ENCODE results near the gene MYOF.
A peak's percentile ranks its signal among the peaks of the same experiment; 100 is the strongest.
"Not testable (repeated sequence)": the region's sequence is repeated elsewhere in the genome, so short reads cannot be mapped to it uniquely, and the experiment has no call there.

The MYOF gene

DNA sequence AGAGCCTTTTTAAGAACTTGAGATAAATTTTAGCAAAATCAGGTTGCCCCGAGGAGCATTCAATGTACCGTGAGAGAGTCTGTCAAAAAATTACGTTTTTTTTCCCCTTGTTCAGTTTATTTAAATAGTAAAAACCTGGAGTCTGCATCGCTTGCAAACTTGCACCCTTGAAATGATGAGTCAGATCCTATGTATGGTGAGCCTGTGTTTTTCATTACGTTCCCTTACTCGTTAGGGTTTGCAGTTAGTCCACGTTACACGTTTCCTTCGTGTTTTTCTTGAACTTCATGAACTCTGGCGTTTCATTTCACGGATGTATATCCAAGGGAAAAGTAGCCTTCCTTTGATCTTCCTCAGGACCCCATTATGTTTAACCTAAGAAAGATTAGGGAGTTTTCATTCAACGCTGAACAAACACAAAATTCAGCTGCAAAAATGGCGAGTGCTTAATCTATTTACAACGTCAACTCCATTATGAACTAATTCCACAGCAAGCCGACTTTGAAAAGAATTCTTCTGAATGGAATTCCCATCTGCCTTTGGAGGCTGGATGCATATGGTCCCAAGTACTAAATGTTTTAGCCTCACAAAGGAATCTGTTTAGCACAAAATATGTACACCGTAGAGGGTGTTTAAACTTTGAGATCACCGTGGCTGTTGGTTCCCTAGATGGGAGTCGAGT lies 182.4 kb downstream of the MYOF start:
- no peak for DNase-seq (ENCODE audit: low spot score)
- Mint-ChIP-seq H3K27me3 (ENCODE audit: low read depth) (no peaks in the 10 kb centered on the region), H3K9me3 (no peaks in the 10 kb centered on the region), H3K36me3 (ENCODE audit: low read depth) (no peaks in the 10 kb centered on the region), H3K27ac (no peak overlapping the region), H3K4me3 (no peak overlapping the region), H3K4me1 (ENCODE audit: low read depth) (no peaks in the 10 kb centered on the region)

DNA sequence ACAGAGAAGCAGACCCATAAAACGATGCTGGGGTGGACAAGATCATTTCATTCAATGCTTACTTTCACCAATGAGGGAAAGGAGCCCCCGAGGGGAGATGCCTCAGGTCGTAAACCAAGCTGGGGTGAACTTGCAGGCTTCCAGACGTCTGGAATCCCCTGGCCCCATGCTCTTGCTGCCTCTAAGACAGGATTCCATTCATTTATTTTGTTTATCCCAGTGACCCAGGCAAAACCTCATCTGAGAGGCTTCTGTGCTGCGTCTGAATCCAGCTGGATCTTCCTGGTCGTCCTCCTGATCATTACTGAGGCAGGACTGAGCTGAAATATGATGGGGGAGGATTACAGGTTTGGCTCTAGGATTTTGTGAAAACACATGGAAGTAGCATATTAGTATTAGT lies 182.9 kb downstream of the MYOF start:
- DNase-seq (ENCODE audit: low spot score), result no peak
- Mint-ChIP-seq H3K36me3 (ENCODE audit: low read depth) (no peaks in the 10 kb centered on the region), H3K27me3 (ENCODE audit: low read depth) (no peaks in the 10 kb centered on the region), H3K4me3 (no peak overlapping the region), H3K27ac (no peak overlapping the region), H3K9me3 (no peaks in the 10 kb centered on the region), H3K4me1 (ENCODE audit: low read depth) (no peaks in the 10 kb centered on the region)

DNA sequence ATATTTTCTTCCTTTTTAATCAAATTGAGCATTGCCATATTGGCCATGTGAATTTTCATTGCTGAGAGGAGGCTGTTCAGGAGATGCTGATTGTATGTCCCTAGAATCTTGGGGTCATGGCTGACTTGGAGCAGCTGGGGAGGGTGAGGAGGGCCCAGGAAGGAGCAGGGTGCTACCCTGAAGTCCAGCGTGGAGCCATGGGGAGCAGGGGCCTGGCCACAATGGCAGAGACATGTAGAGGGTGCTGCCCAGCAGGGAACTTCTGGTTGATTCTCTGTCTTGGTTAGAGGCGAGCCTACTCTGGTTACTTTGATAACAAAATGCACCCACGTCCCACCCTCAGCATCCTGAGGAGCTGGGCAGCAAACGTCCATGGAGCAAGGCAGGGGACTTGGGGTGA lies 186.0 kb downstream of the MYOF start:
- no peak overlapping the region for H3K27ac Mint-ChIP-seq

DNA sequence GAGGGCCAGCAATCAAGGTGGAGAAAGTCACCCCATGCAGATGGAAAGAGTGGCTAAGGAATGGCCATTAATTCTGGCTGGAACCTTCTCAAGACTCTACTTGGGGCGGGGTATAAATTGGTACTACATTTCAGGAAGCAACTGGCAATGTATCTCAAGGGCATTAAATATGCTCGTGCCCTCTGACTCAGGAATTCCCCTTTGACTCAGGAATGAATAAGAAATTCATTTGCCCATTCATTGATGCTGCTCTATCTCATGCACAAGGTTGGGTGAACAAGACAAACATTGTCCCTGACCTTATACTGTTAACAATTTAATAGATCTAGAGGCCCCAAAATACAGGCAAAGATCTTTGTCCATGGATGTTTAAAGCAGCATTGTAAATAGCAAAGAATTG lies 188.1 kb downstream of the MYOF start:
- DNase-seq (ENCODE audit: low spot score), result no peak
- no peaks in the 10 kb centered on the region for H3K36me3 Mint-ChIP-seq (ENCODE audit: low read depth)
- no peaks in the 10 kb centered on the region for H3K9me3 Mint-ChIP-seq
- peaks cover 2% of the 10 kb centered on the region for H3K27me3 Mint-ChIP-seq (ENCODE audit: low read depth)
- no peak overlapping the region for H3K27ac Mint-ChIP-seq
- no peak overlapping the region for H3K4me3 Mint-ChIP-seq
- H3K4me1 Mint-ChIP-seq (ENCODE audit: low read depth), result no peaks in the 10 kb centered on the region

More for the DNA sequence above, 186.0 kb downstream of the MYOF start:
- Mint-ChIP-seq H3K9me3 (no peaks in the 10 kb centered on the region), H3K27me3 (ENCODE audit: low read depth) (no peaks in the 10 kb centered on the region), H3K4me3 (no peak overlapping the region), H3K36me3 (ENCODE audit: low read depth) (no peaks in the 10 kb centered on the region), H3K4me1 (ENCODE audit: low read depth) (no peaks in the 10 kb centered on the region)
- no peak for DNase-seq (ENCODE audit: low spot score)

DNA sequence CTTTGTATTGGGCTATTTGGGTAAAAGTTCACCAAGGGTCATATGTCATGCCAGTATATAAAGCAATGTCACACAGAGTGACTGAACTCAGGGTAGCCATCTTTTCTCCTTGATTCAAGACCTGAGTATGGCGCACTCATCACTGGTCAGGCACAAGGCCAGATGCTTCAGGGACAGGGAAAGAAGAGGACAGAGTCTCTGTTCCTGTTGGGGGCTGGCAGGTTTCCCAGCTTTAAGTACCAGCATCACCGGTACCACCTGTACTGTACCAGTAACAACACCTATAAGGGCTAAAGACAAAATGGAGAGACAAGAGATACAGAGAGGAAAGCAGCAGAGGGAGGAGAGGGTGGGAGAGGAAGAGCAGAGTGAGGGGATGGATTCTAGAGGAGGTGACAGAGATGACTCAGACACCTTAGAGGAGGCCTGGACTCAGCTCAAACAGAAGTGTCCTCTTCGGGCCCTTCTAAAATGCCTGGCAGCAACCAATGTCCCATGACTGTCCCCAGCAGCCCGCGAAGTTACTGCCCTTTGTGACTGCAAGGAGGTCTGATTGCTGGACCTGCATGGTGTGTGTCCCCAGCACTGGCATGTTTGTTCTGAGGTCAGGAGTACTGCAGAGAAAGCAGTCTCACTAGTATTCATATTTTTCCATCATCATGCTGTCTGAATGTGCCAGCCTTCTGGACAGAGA lies 191.3 kb downstream of the MYOF start:
- H3K36me3 Mint-ChIP-seq (ENCODE audit: low read depth), result no peaks in the 10 kb centered on the region
- peaks cover 4% of the 10 kb centered on the region for H3K27me3 Mint-ChIP-seq (ENCODE audit: low read depth)
- no peaks in the 10 kb centered on the region for H3K4me1 Mint-ChIP-seq (ENCODE audit: low read depth)
- DNase-seq (ENCODE audit: low spot score), result no peak
- no peak overlapping the region for H3K4me3 Mint-ChIP-seq
- H3K9me3 Mint-ChIP-seq, result no peaks in the 10 kb centered on the region
- no peak overlapping the region for H3K27ac Mint-ChIP-seq

DNA sequence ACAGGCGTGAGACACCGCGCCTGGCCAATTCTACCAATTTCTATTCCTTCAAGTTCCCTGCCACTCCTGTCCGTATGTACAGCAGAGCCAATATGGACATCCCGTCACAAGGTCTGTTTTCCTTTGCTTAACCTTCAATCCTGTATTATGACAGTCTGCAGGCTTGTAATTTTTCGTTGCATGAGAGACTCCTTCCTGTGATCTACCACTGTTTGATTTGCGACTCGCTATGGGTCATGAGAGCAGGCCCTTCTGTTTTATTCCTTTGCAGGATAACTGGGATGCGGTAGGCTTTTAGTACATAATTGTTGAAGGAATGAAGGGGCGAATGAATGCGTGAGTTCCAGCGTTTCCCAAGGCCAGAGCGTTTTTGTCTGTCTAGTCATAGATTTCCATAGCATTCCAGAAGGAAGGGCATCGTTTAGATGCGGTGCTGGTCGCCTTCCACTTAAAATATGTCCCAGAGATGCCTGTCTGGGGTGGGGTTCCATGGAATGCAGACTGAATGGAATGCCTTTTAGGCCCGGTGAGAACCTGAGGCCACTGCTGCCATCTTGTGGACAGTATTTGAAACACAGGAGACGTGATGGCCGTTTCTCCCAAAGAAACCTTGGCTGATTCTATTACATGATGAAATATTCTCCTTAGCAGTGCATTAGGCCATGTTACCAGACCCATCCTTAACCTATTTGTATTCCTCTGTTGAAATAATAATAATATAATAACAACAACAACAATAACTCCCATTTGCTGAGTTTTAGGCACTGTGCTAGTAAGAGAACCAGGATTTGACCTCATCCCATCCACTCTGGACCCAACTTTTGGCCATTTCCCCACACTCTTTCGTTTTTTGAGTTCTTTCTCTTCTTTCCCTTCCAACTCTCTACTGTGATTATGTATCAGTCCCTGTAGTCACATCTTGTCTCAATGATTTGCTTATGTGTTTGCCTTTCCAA lies 193.2 kb downstream of the MYOF start:
- Mint-ChIP-seq H3K9me3 (no peaks in the 10 kb centered on the region), H3K4me3 (no peak overlapping the region), H3K27me3 (ENCODE audit: low read depth) (peaks cover 4% of the 10 kb centered on the region), H3K4me1 (ENCODE audit: low read depth) (no peaks in the 10 kb centered on the region), H3K36me3 (ENCODE audit: low read depth) (no peaks in the 10 kb centered on the region), H3K27ac (no peak overlapping the region)
- peak; percentile 10 for DNase-seq (ENCODE audit: low spot score)

DNA sequence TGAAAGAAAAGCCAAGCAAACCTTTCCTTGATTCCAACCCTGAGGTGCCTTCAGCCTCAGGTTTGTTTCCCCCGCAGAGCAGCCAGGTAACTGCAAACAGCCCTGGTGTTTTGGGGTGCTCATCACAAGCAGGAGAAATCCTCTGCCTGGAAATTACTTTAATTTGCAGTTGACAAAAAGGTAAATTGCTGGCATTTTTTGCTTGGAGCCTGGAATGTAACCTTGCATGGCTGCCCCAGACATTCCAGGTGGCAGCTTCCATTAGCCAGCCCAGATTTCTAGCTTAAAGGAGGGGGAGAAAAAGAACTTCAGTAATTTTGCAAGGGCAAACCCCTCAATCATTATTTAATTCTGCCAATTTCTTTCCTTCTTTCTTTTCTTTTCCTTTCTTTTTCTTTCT lies 194.4 kb downstream of the MYOF start:
- H3K4me1 Mint-ChIP-seq (ENCODE audit: low read depth), result no peaks in the 10 kb centered on the region
- no peak overlapping the region for H3K27ac Mint-ChIP-seq
- H3K36me3 Mint-ChIP-seq (ENCODE audit: low read depth), result no peaks in the 10 kb centered on the region
- DNase-seq (ENCODE audit: low spot score), result no peak
- no peaks in the 10 kb centered on the region for H3K9me3 Mint-ChIP-seq
- peaks cover 4% of the 10 kb centered on the region for H3K27me3 Mint-ChIP-seq (ENCODE audit: low read depth)
- H3K4me3 Mint-ChIP-seq, result no peak overlapping the region

DNA sequence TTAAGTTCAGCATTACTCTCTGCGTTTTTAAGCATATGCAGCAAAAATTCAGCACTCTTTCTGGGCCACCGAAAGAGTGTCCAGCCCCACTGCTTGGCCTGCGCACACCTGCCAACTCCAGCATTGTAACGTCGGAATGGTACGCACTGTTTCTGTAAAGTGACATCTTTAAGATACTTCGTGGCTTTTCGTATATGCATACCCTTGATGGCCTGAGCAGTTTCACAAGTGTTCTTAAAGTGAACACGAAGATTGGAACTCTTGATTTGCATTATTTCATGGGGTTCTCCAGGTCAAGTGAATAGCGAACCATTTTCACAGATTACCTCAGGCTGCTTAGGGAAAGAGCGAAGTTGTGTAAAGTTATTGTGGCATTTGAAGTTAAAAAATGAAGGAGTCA lies 197.9 kb downstream of the MYOF start:
- DNase-seq (ENCODE audit: low spot score); H3K36me3 Mint-ChIP-seq (ENCODE audit: low read depth); H3K4me3 Mint-ChIP-seq; H3K27me3 Mint-ChIP-seq (ENCODE audit: low read depth); H3K9me3 Mint-ChIP-seq; H3K4me1 Mint-ChIP-seq (ENCODE audit: low read depth); H3K27ac Mint-ChIP-seq: not testable (repeated sequence)

DNA sequence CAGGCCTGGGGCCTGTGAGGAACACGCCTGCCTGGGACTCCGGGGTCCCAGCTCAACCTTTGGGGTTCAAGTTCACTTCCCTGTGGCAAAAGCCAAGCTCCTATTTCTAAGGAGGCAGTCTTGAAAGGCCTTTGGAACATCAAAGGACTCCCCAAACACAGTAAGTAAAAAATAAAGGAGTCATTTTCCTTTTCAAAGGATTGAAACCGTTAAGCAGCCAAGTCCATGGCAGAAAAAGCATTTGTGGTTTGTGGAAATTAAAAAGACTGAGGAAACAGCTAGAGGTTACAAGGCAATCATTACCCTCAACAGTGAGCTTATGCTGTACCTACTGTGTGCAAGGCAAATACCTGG lies 200.8 kb downstream of the MYOF start:
- DNase-seq (ENCODE audit: low spot score), result no peak
- peaks cover 3% of the 10 kb centered on the region for H3K4me1 Mint-ChIP-seq (ENCODE audit: low read depth)
- H3K27me3 Mint-ChIP-seq (ENCODE audit: low read depth), result no peaks in the 10 kb centered on the region
- H3K27ac Mint-ChIP-seq, result no peak overlapping the region
- no peaks in the 10 kb centered on the region for H3K9me3 Mint-ChIP-seq
- no peaks in the 10 kb centered on the region for H3K36me3 Mint-ChIP-seq (ENCODE audit: low read depth)
- H3K4me3 Mint-ChIP-seq, result no peak overlapping the region

DNA sequence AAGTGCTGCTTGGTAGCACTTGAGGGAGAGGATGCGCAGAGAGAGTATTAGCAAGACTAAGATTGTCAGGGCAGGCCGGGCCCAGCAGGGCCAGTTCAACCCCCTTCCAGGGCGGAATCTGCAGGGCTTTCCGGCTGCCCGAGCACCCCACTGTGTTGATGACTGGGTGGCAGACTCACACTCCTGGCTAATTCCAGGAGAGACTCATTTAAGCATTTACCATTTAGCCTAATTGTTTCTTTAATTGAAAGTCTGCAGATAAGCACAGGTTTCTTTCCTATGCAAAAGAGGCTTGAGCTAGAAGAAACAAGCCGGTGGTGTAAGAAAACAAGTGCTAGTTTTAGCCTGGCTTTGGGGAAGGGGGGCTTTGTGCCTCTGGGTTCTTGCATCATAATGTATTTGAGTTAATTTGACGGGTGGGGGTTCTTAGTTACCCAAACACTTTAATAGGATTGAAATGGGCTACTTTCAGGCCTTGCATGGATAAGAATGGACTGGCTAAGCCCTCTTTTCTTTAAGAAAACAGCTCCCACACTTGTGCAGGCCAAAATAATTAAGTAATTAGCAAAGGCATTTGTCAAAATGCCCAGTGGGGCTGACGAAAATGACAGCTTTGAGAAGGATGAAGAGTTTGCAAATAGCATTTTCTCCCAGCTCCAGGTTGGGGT lies 201.3 kb downstream of the MYOF start:
- H3K27me3 Mint-ChIP-seq (ENCODE audit: low read depth), result no peaks in the 10 kb centered on the region
- no peak overlapping the region for H3K27ac Mint-ChIP-seq
- H3K4me1 Mint-ChIP-seq (ENCODE audit: low read depth), result peaks cover 3% of the 10 kb centered on the region
- H3K4me3 Mint-ChIP-seq, result no peak overlapping the region
- H3K36me3 Mint-ChIP-seq (ENCODE audit: low read depth), result no peaks in the 10 kb centered on the region
- no peak for DNase-seq (ENCODE audit: low spot score)
- no peaks in the 10 kb centered on the region for H3K9me3 Mint-ChIP-seq

DNA sequence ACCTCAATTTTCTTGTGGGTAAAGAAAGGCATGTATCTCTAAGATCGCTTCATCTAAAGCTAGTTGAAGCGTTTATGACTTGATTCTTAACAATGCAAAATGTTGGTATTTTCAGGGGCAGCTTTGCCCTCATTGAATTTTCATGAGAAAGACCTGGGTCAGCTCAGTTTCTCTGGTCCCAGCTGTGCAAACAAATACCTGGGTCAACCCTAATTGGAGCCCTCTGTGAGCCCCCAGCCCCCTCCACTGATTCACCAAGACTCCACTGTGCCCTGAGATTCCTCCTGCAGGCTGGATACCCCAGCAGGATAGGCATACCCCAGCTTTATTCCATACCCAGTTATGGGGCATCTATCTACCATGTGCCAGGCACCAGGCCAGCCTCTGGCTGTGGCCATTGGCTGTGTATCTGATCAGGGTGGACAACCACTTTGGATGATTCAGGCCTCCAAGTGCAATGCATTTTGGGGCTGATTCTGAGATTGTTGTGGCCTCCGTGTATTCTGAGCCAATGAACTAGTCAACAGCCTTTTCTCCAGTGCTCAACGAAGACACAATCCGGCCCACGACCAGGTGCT lies 201.9 kb downstream of the MYOF start:
- no peak for DNase-seq (ENCODE audit: low spot score)
- Mint-ChIP-seq H3K27me3 (ENCODE audit: low read depth) (no peaks in the 10 kb centered on the region), H3K36me3 (ENCODE audit: low read depth) (no peaks in the 10 kb centered on the region), H3K4me1 (ENCODE audit: low read depth) (peaks cover 3% of the 10 kb centered on the region), H3K27ac (no peak overlapping the region), H3K9me3 (no peaks in the 10 kb centered on the region), H3K4me3 (no peak overlapping the region)

DNA sequence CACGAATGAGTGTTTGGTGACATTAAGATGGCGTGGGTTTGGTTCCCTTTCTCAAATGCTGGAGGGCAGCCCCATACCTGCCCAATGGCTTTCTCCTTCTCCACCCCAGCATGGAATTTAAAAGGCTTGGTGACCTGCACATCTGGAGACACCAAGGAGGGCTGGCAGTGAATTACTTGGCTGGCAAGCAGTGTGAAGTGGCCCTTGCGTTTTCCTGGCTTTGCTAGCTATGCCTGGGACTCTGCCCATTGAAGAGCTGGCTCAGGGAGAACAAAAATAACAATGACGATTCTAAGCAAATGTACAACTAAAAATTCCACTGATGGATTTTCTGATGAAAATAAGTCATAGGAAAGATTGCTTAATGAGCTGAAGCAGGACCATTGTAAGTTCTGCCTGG lies 204.8 kb downstream of the MYOF start:
- Mint-ChIP-seq H3K27me3 (ENCODE audit: low read depth) (no peaks in the 10 kb centered on the region), H3K4me1 (ENCODE audit: low read depth) (peaks cover 3% of the 10 kb centered on the region)
- no peak for DNase-seq (ENCODE audit: low spot score)

DNA sequence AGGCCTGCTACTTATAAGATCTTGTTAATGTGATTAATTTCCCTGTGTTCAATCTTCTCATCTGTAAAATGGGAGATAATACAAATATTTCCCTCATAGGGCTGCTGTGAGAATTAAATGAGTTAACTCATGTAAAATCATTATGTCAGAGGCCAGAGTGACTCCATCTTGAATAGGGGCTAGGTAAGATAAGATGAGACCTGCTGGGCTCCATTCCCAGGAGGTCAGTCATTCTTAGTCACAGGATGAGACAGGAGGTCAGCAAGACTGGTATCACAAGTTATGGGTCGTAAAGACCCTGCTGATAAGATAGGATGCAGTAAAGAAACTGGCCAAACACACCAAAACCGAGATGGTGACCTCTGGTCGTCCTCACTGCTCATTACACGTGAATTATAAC lies 207.7 kb downstream of the MYOF start:
- no peak overlapping the region for H3K4me3 Mint-ChIP-seq
- H3K27ac Mint-ChIP-seq, result no peak overlapping the region
- peaks cover 3% of the 10 kb centered on the region for H3K4me1 Mint-ChIP-seq (ENCODE audit: low read depth)
- no peak for DNase-seq (ENCODE audit: low spot score)
- H3K36me3 Mint-ChIP-seq (ENCODE audit: low read depth), result no peaks in the 10 kb centered on the region
- H3K9me3 Mint-ChIP-seq, result peaks cover 4% of the 10 kb centered on the region
- no peaks in the 10 kb centered on the region for H3K27me3 Mint-ChIP-seq (ENCODE audit: low read depth)

More for the DNA sequence above, 204.8 kb downstream of the MYOF start:
- H3K36me3 Mint-ChIP-seq (ENCODE audit: low read depth), result no peaks in the 10 kb centered on the region
- H3K27ac Mint-ChIP-seq, result no peak overlapping the region
- H3K4me3 Mint-ChIP-seq, result no peak overlapping the region
- H3K9me3 Mint-ChIP-seq, result no peaks in the 10 kb centered on the region

Data from T-helper 2 cell treated with Interferon-gamma antibody and Interleukin-4, amounts not matched to agents 5 μg/mL and 100 μg/mL, for 36 hours (primary cell).